NCI-H82 treated with DMSO at 0.1 percent for 48 hours (cell line): ENCODE results near the gene TGFBR1.
"Not testable (repeated sequence)": the region's sequence is repeated elsewhere in the genome, so short reads cannot be mapped to it uniquely, and the experiment has no call there.

Experiments
- DNase-seq: peaks from one replicate; lab custom pipeline; 2025; ENCODE audit not compliant: unreplicated experiment; lab: John Stamatoyannopoulos, UW

Gene TGFBR1

DNA sequence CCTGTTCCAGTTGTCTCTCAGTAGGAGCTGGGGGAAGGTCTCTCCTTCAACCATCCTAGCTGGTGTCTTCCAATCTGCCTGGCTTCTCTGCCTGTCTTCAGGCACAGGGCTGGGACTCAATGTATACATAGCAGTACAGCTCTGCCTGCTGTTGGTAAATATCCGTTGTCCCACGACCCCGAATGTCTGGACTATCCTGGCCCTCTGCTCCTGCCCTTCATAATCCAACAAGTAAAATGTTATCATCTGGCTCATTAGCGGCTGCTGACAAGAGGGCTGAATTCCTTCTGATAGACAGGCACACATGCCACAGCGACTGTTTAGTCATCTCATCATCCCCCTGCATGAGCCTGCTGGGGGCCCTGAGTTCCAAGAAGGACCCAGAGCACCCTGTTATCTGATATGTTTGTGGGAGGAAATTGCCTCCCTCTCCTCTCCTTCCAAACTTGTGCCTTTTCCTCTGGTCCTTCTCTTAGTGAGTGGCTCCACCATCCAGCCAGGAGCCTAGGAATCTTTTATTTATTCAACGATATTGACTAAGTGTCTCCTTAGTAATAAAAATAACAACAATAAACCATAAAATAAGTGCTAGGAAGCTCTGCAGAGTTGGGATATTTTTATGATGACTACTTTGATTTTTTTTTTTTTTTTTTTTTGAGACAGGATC lies 29.5 kb upstream of the TGFBR1 start:
- no peak for DNase-seq

DNA sequence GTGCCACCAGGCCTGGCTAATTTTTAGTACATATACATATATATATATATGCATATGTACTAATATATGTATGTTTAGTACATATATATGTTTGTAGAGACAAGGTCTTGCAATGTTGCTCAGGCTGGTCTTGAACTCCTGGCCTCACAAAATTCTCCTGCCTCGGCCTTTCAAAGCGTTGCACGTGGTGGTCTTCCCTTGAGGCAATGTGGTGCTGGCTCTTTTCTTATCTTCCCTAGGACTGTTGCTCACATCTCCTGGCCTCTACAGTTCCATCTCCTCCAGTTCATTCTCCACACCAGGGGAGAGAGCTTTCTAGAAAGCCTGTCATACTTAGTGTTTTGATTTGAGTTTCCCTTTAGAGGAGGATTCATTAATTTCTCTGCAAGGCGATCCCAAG lies 28.9 kb upstream of the TGFBR1 start:
- DNase-seq = no peak

DNA sequence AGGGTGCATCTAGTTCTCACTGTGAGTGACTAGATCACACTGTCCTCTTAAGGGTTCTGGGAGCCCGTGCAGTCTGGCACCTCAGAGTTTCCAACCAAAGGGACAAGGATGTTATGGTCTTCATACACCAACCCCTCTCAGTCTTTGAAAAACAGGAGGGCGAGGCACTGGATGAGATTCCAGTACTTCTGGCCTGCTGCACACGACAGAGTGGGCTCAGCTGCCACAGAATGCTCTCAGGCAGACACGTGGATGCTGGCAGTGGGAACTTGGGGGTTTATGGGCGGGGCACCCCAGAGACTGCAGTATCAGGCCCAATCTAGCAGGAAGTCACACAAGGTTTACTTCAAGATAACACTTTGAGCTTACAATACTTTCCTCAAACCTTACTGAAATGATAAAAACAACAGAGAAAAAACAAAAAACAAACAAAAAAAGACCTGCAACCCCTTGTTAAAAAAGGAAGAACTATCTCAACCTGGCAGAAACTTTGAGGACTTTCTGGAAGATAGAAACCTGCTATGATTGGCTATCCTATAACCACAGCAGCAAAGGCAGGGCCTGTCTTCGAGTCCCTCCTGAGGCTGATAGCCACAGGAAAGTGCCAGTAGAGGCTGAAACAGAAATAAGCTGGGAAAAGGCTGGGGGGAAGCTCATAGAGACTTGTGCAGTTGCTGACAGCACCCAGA lies 28.3 kb upstream of the TGFBR1 start:
- DNase-seq = no peak

DNA sequence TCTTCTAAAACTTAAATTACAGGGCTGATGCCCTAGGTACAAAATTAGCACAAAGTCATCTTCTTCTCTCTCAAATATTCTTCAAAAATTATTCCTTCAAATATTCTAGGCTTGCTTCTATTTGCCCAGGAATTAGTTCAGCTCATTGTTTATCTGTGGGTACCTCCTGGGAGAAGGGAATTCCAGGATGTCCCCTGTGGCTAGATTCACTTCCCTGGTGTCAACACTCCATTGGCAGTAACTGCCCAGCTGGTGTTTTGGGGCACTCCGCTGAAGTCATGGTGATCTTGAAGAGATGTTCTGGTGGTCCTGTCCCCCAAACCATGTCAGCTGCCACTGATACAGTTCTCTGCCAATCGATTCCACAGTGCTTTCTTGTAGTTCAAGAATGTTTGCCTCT lies 26.2 kb upstream of the TGFBR1 start:
- DNase-seq = no peak

DNA sequence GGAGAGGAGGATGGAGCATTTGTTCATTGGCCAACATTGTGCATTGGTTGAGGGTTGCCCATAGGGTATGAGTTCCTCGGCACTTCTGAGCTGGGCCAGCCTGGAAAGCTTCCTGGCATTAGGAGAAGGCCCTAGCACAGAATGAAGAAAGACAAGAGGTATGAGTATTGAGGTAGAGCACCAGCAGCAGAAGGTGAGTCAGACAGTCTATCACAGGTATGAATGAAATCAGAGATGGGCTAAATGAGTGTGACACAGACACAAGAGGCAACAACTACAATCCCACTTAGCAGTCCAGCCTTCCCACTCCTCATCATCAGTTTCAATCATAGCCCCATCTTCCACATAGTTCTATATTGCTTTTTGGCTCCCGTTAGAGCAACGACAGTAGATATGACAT lies 25.4 kb upstream of the TGFBR1 start:
- no peak for DNase-seq

DNA sequence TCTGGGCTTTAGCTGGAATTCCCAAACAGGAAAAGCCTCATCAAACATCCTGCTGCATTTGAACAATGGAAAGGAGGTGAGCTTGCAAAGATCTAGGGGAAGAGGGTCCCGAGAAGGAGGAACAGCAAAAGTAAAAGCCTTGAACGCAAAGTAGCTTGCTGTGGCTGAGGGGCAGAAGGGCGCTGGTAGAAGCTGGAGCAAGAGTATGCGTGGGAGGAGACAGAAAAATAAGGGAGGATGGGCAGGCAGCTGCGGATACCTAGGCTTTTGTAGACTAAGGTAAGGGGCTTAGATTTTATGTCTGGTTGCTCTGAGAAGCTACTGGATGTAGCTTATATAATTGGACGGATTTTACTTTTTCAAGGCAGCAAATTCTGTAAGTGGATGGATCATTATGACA lies 21.9 kb upstream of the TGFBR1 start:
- no peak for DNase-seq

DNA sequence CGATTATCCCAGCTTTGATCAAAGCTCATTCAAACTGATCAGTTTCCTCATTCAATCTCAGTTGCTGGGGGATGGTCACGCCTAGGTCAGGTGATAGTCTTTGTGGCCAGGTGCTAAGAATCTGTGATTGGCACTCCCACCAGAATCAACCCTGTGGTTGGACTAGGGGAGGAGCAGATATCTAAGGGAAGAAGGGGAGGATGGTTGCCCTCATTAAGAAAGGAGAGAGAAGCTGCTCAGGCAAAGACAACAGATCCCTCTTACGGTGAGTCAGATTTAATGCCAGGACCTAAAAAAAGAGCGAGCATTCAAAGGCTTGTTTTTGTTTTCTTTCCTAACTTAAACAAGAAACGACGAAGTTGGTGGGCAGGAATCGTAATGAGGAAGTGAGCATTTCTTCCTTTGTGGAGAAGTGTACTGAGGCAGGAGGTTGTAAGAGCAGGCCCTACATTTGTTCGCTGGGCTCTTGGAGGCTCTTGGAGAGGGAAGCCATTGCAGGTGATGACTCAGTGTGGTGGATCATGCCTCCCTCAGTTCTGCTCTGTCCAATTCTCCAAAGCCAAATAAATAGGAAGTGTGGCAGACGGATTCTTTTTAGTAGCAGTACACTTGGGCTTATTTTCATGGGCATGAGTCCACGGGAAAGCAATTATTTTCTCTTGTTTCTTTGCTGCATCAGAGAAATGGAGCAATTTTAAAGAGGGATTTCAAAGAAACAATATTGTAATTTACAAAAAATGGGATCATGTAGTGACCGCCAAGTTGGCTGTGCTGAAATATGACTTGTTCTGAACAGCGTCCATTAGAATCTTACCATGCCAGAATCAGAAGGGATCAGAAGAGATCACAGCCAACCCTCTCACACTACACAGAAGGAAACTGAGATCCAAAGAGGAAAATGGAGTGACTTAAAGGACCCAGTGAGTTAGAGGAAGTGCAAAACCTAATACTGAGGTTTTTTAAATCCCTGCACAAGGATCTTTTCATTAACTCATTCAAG lies 18.7 kb upstream of the TGFBR1 start:
- DNase-seq = no peak

DNA sequence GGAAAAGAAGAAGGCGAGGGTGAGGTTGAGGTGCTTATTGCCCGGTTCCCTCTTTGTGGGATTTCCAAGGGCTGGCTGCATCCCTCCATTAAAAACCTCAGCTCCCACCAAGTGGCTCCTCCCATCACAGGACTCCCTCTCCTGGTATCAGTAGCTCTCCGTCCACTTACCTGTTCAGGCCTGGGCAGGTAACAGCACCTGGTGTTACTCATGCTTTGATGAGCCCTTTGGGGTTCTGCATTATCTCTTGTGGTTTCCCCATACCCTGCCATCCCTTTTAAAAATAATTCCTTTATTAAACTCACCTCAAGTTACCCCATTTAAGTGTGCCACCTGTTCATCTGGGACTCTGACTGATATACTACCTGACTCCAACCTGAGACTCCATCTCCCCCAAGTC lies 17.5 kb upstream of the TGFBR1 start:
- no peak for DNase-seq

DNA sequence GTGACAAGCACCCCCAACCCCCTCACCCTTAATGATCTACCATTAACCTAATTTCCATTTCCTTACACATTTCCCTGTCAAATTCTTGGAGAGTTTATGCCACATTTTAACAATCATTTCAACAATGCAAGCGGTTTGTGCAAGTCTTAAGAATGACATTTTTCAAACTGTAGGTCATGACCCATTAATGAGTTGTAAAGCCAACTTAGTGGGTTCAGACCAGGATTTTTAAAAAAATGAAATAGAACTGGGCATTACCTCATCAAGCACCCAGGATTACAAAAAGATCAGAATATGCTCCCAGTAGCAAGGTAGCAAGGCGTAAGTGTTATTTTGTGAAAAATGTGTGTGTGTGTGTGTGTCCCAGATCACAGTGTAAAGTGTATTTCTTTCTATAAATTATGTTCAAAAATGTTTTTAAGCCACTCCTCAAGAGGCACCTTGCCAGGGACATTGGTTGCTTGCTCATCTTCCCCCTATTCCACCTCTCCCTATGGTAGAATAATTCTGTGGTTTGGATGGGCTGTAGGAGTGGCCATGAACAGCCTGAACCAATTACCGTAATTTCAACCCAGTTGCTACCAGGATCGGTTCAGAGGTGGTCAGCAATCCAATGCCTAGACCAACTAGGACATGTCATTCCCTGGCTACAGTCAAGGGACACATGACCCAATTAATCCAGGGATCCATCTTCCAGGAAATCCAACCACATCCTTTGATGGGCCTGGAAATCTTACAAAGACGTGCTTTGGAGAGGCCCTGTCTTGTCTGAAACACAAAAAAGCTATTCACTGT lies 14.4 kb upstream of the TGFBR1 start:
- no peak for DNase-seq

DNA sequence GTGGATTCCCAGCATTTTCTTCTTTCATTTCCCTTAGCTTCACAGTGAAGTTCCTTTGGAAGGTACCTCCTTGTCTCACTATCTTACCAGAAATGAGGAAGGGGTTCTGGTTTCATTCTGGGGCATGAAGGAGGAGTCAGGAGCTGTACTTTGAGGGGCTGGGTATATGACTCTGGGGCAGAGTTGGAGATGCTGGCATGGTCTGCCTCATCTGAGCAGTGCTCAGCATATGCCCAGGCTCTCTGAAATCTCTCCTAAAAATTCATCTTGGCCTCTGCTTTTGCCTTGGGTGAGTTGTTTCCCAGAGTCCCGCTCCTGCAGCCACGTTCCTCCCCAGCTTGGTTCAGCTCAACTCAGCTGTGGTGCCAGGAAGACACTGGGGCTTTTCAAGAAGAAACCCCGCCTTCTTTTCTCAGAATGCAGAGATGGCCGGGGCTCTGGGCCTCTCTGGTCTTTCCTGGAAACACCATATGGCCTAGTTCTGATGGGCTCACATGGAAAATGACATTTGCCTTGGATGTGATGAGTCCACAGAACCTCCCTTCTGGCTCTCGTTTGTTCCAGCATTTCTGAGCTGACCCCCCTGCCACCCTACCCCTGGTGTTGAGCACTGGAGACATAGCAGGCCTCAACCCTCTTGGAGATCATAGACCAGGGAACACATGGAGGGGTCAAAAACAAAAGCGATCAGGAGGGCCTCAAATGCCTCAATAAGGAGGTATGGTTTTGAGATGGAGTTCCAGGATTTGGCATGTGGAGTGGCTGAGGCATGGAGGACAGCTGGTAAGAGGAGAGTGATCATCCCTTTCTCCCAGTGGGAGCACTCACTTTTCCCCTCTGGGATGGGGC lies 12.0 kb upstream of the TGFBR1 start:
- DNase-seq = no peak

DNA sequence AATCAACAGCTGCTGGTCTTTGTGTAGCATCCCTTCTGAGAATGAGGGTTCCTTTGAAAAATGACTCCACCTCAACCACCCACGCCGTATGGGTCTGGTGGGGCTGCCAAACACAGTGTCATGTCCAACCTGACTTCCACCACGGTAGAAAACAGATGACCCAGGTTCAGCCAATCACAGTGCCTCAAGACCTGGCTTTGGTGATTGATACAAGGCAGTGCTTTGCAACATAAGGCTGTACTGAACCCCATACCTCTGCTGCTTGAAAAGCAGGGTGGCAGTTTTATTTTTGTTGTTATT lies 11.5 kb upstream of the TGFBR1 start:
- no peak for DNase-seq

DNA sequence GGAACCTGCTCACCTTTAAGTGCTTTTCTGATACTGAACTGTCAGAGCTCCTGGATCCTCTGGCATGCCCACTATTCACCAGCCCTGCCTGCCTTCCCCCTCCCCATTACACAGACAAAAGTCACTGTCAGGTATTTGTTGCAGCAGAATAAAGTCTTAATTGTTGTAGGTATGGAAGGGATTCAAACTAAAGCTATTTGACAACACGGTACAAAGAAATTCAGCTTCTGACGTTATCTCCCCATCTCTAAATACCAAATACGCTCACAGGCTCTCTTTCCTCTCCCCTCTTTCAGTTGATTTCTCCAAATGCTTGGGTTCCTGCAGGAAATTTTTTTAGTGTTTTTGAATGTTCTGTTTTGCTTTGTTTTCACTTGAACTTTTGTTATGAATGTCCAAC lies 9.3 kb upstream of the TGFBR1 start:
- no peak for DNase-seq

DNA sequence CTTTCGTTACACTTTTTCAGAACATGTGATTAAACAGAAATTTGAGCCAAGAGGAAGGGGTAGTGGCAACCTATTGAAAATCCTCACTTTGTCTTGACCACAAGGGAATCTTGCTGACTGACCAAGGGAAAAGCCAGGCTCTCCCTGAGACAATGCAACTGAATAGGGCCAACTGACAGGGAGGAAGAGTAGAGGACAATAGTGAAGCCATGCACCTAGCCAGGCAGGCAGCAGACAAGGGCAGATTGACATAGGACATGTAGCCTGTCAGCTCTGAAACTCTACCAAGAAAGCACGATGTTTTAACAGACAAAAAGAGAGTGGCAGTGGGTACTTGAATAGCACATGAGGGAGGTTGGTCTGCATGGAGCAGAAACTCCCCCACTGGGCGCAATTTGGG lies 8.5 kb upstream of the TGFBR1 start:
- DNase-seq = no peak

DNA sequence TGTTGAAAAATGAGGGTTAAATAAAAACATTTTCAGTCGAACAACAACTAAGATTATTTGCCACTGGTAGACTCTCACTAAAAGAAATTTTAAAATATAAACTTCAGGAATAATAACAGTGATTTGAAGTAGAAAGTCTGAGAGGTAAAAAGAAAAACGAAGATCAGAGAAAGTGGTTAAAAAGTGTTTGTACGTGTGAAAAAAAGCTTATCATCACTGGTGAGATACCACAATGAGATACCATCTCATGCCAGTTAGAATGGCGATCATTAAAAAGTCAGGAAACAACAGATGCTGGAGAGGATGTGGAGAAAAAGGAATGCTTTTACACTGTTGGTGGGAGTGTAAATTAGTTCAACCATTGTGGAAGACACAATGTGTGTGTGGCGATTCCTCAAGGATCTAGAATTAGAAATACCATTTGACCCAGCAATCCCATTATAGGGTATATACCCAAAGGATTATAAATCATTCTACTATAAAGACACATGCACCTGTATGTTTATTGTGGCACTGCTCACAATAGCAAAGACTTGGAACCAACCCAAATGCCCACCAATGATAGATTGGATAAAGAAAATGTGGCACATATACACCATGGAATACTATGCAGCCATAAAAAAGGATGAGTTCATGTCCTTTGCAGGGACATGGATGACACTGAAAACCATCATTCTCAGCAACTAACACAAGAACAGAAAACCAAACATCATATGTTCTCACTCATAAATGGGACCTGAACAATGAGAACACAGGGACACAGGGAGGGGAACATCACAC lies 4.9 kb upstream of the TGFBR1 start:
- not testable (repeated sequence) for DNase-seq

DNA sequence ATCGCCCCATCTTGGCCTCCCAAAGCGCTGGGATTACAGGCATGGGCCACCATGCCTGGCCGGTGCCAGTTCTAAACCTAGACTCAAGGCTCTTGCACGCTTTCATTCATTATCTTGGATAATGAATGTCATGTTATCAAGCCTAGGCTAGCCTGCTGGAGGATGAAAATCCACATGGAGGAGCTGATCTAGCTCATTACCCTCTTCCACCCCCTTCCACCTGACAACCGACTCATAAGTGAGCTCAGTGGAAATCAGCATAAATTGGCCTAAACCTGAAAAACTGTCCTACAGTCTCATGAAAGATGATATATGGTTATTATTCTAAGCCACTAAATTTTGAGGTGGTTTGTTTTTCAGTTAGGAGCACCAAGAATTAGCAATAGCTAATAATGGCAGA lies 3.6 kb upstream of the TGFBR1 start:
- no peak for DNase-seq

DNA sequence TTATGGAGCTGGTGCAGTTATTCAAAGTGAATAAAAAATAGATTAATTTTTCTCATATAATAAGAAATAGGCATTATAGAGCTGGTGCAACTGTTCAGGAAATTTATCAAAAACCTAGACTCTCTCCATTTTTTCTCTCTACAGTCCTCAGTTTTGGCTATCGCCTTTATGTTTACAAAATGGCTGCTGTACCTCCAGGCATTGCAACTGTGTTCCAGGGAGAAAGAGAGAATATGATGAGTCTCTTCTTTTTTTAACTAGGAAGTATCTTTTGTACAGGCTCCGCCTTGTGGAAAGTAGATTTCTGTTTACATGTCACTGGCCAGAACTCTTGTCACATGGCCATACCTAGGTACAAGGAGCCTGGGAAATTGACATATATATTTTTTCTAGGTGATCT lies 3.1 kb upstream of the TGFBR1 start:
- DNase-seq = no peak

DNA sequence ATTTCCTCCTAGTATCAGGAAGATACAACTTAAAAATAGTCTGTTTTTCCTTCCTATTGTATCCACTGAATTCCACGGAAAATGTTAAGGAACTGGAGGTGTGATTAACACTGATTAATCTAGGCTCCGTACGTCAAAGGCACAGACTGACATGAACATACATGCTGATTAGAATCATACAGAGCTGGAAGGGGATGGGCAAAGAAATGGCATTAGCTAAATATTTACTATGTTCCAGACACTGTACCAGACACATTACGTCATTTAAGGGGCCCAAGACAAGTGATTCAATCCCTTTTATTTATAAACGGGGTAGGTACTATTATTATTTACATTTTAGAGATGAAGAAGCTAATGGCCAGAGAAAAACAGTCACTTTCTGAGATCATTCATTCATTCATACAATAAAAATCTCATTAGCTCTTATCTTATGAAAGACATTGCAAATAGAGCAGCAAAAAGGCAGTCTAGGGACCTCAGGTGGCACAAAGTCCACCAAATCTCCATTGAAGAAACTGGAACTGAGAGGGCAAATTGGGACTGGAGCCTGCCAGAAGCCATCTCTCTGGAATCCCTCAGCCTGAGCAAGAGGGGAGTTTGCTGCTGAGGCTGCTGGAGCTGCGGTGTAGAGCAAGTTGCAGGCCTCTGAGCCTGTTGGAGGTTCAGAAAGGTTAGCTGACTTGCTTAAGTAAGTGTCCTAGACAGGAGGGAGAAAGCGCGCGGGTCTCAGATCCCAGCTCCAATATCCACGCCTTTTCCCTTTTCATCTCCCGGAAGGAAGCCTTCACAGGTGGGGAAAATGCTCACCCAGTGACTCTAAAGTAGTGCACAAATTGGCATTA lies 1.6 kb upstream of the TGFBR1 start:
- DNase-seq = no peak

DNA sequence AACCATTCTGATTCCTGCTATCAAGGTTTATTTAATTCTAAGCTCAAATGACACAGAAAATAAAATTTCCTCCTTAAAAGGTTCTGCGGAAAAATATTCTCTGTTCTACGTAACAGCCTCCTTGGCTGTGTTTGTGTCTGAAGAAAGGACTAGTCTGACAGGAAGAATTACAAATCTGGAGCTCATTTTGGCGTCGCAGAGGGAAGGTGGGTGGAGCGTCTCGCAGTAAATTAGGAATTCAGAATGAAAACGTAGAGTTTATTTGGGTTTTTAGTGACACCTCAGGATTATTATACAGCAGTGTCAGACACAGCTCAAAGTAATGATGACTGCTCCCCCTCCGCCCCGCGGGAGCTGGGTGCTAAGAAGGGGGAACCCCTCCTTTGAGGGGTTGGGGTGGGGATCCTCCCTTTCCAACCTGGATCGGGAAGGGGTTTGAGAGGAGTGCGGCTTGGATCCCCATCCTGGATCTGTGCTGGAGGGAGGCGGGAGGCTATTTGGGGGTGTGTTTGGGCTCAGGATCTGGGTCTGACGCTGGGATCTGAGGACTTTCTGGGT lies 933 bp upstream of the TGFBR1 start:
- DNase-seq = no peak
